Measurements from ENCODE around the gene DNAH6.

The DNAH6 gene

DNA sequence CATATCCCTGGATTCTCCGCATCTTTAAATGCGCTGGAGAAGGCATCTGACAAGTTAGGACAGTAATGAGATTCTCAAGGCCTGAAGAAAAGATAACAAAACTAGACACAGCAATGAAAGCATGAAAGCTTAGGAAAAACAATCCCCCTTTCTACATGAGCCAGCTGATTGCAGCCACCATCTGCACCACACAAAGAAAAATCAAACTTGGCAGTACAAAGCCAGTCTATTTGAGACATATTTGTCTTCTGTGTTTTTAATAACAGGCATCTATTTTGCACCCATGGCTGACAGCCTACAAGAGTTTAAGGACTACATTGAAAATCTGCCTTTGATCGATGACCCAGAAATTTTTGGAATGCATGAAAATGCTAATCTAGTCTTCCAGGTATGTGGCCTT lies 281.0 kb downstream of the DNAH6 start:
- Histone ChIP-seq H3K36me3 (ENCODE audit: low read depth) (no peaks in the 10 kb centered on the region), H3K9me3 (ENCODE audit: severe bottlenecking) (peaks cover 2% of the 10 kb centered on the region), H3K4me1 (ENCODE audit: insufficient read depth, poor library complexity, severe bottlenecking) (no peaks in the 10 kb centered on the region), H3K27ac (ENCODE audit: poor library complexity, severe bottlenecking) (no peak overlapping the region), H3K4me3 (ENCODE audit: severe bottlenecking) (no peak overlapping the region), H3K27me3 (ENCODE audit: insufficient read depth, poor library complexity, severe bottlenecking) (no peaks in the 10 kb centered on the region)
- ATAC-seq (ENCODE audit: low read depth) (no peak), DNase-seq (ENCODE audit: low spot score) (no peak)
- TF ChIP-seq CTCF (IDR thresholded peaks at IDR 0.05; ENCODE audit: poor library complexity, severe bottlenecking) = no peak

DNA sequence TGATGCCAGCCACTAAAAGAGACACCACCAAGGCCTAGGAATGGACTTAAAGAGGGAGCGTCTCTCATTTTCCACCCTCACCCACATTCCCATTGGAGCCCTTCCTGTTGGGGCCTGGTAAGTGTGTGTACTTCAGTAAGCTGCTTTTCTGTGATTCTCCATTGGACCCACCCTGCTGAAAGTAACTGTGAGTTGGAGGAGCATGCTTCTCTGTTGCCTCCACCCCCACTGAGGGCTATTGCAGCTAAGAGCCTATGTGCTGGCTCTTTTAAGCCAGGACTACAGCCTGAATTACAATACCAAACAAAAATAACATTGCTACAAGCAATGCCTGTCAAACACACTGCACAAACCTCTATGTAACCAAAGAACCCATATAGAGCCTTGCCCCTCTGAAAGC lies 283.5 kb downstream of the DNAH6 start:
- Histone ChIP-seq H3K4me1 (ENCODE audit: insufficient read depth, poor library complexity, severe bottlenecking) (no peaks in the 10 kb centered on the region), H3K36me3 (ENCODE audit: low read depth) (no peaks in the 10 kb centered on the region), H3K4me3 (ENCODE audit: severe bottlenecking) (no peak overlapping the region), H3K27me3 (ENCODE audit: insufficient read depth, poor library complexity, severe bottlenecking) (no peaks in the 10 kb centered on the region), H3K9me3 (ENCODE audit: severe bottlenecking) (peaks cover 2% of the 10 kb centered on the region), H3K27ac (ENCODE audit: poor library complexity, severe bottlenecking) (no peak overlapping the region)
- ATAC-seq (ENCODE audit: low read depth) (no peak), DNase-seq (ENCODE audit: low spot score) (no peak)
- TF ChIP-seq CTCF (IDR thresholded peaks at IDR 0.05; ENCODE audit: poor library complexity, severe bottlenecking) = no peak

DNA sequence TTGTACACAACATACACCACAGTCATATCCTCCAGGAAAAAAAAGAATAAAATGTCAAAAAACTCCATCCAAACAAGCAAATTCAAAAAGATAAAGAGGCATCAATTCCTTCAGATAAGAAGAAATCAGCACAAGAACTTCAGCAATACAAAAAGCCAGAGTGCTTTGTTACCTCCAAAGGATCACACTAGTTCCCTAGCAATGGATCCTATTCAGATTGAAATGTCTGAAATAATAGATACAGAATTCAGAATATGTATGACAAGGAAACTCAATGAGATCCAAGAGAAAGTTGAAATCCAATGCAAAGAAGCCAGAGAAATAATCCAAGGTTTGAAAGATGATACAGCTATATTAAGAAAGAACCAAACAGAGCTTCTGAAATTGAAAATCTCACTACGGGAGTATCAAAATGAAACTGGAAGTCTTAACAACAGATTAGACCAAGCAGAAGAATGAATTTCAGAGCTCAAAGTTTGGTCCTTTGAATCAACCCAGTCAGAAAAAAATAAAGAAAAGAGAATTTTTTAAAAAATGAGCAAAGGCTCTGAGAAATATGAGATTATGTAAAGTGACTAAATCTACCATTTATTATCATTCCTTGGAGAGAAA lies 284.0 kb downstream of the DNAH6 start:
- H3K4me1 ChIP-seq (ENCODE audit: insufficient read depth, poor library complexity, severe bottlenecking) = no peaks in the 10 kb centered on the region
- DNase-seq (ENCODE audit: low spot score) (no peak), ATAC-seq (ENCODE audit: low read depth) (no peak)
- TF ChIP-seq CTCF (IDR thresholded peaks at IDR 0.05; ENCODE audit: poor library complexity, severe bottlenecking) = no peak
- peaks cover 2% of the 10 kb centered on the region for H3K9me3 ChIP-seq (ENCODE audit: severe bottlenecking)
- H3K27me3 ChIP-seq (ENCODE audit: insufficient read depth, poor library complexity, severe bottlenecking) = no peaks in the 10 kb centered on the region
- no peaks in the 10 kb centered on the region for H3K36me3 ChIP-seq (ENCODE audit: low read depth)
- H3K27ac ChIP-seq (ENCODE audit: poor library complexity, severe bottlenecking) = no peak overlapping the region
- no peak overlapping the region for H3K4me3 ChIP-seq (ENCODE audit: severe bottlenecking)

DNA sequence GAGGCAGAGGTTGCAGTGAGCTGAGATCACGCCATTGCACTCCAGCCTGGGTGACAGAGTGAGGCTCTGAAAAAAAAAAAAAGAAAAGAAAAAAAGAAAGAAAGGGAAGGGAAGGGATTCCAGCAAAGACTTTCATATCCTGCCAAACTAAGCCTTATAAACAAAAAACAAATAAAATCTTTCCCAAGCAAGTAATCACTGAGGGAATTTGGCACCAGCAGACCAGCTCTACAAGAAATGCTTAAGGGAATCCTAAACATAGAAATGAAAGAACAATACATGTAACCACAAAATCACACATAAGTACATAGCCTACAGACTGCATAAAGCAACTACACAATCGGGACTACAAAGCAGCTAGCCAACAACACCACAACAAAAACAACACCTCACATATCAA lies 285.5 kb downstream of the DNAH6 start:
- no peak for ATAC-seq (ENCODE audit: low read depth)
- DNase-seq (ENCODE audit: low spot score) = no peak

More for the DNA sequence above, 285.5 kb downstream of the DNAH6 start:
- TF ChIP-seq CTCF (IDR thresholded peaks at IDR 0.05; ENCODE audit: poor library complexity, severe bottlenecking) = no peak
- Histone ChIP-seq H3K9me3 (ENCODE audit: severe bottlenecking) (peaks cover 2% of the 10 kb centered on the region), H3K27ac (ENCODE audit: poor library complexity, severe bottlenecking) (no peak overlapping the region), H3K4me3 (ENCODE audit: severe bottlenecking) (no peak overlapping the region), H3K27me3 (ENCODE audit: insufficient read depth, poor library complexity, severe bottlenecking) (no peaks in the 10 kb centered on the region), H3K4me1 (ENCODE audit: insufficient read depth, poor library complexity, severe bottlenecking) (peaks cover 3% of the 10 kb centered on the region), H3K36me3 (ENCODE audit: low read depth) (no peaks in the 10 kb centered on the region)
